Uterus (tissue), 2 donors: ENCODE measurements around the gene SYNPO2L.
"Not testable (repeated sequence)": the region's sequence is repeated elsewhere in the genome, so short reads cannot be mapped to it uniquely, and the experiment has no call there.

ENCODE experiments used
- CTCF ChIP-seq, 4 experiments: fragments of 200-600 bp in 2 of 4; fragments of 450-650 bp in 2 of 4; sonication (generic) in 2 of 4; IDR thresholded peaks; one replicate each; pipeline ENCODE4 v1.5.1; 2016 to 2019; ENCODE audit warnings: antibody characterized with exemption in 4 of 4, mild to moderate bottlenecking in 2 of 4, moderate library complexity in 1 of 4
- POLR2A ChIP-seq, 2 donors: fragments of 450-650 bp; IDR thresholded peaks; one replicate each; pipeline ENCODE4 v1.6.1; 2016; ENCODE audit warnings: antibody characterized with exemption in 2 of 2, mild to moderate bottlenecking in 1 of 2, moderate library complexity in 1 of 2

- TF ChIP-seq POLR2A, CTCF (IDR thresholded peaks at IDR 0.05): not testable (repeated sequence)
Measured at GRCh38 chr10:73664156-73665040, 8.6 kb upstream of the SYNPO2L start.
